Suppressor macrophage treated with lipopolysaccharide for 1 hour (primary cell): ENCODE measurements around the gene CRYBG2.
"Not testable (repeated sequence)": the region's sequence is repeated elsewhere in the genome, so short reads cannot be mapped to it uniquely, and the experiment has no call there.

Experiments used
- DNase-seq, 3 donors: peaks; one replicate each; pipeline ENCODE4 v3.0.0-alpha.2; 2020 to 2022

The CRYBG2 gene, protein sequence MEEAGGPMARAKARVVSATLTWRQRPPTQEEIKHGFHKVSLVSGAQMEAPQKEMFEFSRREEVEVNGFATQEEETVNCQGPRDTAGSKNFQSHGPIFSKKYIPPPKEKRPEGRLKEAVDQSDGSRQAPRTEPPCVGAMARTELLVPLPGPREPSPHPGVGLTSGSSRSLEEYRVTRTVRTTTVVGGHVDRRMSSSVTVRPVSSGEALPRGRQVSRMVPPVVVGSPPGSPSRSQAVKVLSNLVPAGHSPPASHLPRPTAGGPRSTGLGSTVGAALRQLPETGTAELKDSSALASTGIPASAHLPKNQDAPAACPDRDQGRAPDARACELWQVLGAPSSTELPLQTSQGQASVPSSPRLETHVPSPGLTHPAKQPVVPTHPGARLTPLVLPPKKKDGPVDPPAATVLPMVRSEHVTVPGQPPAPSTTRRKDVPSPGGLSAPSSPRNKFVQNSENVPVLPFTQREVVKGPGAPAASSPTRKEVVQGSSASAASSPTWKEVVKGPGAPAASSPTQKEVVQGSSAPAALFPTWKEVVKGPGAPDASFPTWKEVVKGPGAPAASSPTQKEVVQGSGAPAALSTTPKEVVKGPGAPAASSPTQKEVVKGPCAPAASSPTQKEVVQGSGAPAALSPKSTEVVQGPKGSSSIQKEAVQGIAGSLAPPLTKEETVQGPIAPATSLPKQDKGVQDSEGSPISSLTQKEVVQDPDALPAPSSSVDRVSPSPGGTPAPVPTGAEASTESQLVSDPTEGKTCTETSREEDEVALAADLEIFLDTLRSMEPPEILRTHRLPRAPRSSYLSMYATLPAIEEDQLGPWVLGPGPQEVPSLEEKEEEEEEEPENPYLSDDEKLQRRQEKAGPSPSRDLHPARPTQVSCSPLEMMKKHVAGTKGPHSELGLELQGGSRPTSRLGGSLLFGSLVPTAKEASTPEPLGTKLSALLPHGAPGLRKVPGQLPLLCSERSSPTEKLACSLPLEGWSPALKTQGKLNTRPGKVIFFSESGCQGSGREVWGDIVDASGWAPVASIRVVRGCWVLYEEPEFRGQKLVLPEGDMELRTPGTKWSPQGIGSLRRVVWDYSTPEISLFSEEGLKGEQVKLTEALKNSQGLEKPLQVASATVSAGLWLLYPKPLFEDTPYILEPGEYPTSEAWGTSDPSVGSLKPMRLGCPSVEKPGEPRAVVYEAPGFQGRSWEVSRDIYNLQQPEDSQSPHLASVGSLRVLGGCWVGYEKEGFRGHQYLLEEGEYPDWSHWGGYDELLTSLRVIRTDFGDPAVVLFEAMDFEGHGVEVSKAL (N-terminal part only)

DNA sequence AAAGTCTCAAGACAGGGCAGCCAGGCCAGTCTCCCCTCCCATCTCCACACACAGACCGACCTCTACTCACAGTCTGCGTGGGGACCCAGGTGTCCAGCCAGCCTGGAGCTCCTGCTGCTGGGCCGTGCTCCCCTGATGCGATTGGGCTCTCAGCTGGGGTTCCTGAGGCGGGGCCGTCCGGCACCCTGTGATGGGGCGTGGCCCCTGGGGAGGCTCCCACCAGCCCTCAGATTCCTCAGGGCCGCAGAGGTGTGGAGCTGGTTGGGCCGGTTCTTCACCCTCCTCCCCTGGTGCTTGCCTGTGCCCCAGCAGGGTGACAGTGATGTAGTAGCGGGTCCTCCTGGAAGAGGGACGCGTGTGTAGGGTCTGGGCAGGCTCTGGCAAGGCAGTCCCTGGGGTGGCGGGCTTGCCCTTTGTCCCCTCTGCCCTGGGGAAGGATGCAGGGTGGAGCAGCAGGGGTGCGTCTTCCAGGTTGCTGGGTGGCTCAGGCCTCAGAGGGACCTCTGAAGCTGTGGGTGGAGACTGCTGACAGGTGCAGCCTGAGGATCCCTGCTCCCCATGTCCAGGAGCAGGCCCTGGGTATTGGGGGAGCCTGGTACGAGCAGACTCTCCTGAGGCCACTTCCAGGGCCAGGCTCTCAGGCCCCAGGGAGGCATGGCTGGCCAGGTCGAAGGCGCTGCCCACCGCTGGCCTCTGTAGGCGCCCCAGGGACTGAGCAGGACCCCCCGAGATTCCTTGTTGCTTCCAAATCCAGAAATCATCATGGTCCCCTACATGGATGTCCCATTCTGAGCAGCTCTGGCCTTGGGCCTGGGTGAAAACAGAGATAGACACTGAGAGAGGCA, at the start of gene CRYBG2:
CRYBG2 (minus strand) TSS at position 155 of the 845 bp plus-strand sequence. CDS start 7,473 bp downstream, outside the sequence.
- no peak for DNase-seq

GRCh38 chr1:26403656-26404055, 49.7 kb upstream of the CRYBG2 start:
- no peak for DNase-seq

- no peak for DNase-seq
Measured at GRCh38 chr1:26401891-26402290, 48.0 kb upstream of the CRYBG2 start.

- no peak for DNase-seq
Measured at GRCh38 chr1:26399034-26399433, 45.1 kb upstream of the CRYBG2 start.

DNA sequence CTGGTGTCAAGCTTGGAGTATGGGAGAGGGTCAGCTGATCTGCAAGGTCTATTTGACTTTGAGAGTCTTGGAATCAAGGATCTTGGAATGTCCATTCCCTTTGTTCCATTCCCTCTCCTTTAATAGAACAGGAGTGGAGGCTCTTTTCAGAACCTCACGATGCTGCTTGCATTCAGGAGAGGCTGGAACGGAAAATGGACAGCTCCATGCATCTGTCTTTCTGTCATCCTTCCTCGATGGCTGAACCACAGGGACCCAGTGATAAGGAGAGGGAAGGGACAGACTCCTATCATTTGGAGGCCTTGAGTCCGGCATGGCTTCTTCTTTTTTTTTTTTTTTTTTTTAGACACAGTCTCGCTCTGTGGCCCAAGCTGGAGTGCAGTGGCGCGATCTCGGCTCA, 41.8 kb upstream of the CRYBG2 start:
- no peak for DNase-seq

GRCh38 chr1:26391450-26391849, 37.5 kb upstream of the CRYBG2 start:
- DNase-seq: peak; percentile 64 to 73 (median 70)

GRCh38 chr1:26389604-26390247, 35.8 kb upstream of the CRYBG2 start:
- no peak for DNase-seq

- no peak for DNase-seq
Measured at GRCh38 chr1:26388791-26389445, 35.0 kb upstream of the CRYBG2 start.

GRCh38 chr1:26387447-26387846, 33.5 kb upstream of the CRYBG2 start:
- no peak for DNase-seq

DNA sequence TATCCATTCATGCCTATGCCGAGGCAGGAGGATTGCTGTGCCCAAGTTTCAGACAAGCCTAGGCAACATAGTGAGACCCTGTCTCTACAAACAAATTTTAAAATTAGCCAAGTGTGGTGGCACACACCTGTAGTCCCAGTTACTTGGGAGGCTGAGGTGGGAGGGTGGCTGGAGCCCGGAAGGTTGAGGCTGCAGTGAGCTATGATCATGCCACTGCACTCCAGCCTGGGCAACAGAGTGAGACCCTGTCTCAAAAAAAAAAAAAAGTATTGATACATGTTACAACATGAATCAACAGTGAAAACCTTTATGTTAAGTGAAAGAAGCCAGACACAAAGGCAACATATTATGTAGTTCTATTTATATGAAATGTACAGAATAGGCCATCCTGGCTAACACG, 31.1 kb upstream of the CRYBG2 start:
- not testable (repeated sequence) for DNase-seq

GRCh38 chr1:26384076-26384475, 30.1 kb upstream of the CRYBG2 start:
- DNase-seq: no peak

DNA sequence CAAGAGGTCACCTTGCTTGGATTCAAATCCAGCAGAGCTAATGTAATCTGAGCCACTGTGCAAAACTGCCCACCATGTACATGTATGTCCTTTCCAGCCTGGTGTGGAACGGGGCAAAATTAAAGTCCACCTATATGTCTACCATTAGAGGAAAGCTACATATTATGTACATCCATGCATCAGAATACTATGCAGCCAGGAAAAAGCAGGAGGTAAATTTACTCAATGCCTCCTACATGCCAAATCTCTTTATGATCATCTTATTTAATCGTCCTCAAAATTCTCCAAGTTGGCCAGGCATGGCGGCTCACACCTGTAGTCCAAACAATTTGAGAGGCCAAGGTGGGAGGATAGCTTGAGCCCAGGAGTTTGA, 24.9 kb upstream of the CRYBG2 start:
- no peak for DNase-seq

DNA sequence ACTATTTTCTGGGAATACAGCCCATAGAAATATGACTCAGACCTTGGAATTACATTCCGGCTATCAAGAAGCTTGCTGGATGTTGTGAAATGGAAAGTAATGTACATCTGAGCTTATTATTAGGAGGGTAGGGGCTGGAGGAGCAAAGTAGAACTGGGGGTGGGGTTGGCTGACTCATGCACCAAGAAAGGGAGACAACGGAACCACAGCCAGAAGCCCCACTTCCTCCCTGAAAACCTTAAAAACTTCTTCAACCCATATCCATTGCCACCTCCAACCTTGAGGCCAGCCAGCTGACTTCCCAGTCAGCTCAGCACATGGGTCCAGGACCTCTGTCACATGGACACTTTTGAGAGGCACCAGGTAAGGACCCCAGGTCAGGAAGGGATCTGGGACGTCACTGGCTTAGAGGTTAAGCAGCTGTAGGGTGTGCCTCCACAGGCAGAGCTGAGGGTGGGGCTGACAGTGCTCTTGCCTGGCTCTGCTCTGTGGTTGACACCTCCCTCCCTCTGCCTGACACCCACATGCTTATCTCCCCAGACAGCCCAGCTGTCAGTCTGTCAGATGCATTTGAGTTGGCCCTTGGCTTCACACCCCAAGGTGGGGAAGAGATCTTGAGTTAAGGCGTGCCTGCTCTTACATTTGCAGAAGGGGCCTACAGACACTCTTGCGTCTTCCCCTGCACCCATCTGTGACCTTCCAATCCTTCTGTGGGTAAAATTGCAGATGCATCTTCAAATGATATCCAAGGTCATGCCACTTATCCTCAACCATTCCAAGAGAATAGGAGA, 24.4 kb upstream of the CRYBG2 start:
- peak; percentile 62 to 67 (median 64) for DNase-seq

DNA sequence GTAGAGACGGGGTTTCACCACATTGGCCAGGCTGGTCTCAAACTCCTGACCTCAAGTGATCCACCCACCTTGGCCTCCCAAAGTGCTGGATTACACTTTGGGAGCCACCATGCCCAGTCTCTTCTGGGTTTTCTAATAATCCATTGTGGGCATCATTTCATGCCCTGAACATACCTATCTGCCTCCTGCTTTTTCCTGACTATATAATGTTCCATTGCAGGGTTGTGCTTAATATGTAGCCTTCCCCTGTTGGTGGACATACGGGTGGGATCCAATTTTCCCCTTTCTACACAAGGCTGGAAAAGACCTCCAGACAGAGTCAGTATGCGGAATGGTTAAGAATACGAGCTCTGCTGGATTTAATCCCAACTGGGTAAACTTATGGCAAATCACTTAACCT, 22.1 kb upstream of the CRYBG2 start:
- no peak for DNase-seq

DNA sequence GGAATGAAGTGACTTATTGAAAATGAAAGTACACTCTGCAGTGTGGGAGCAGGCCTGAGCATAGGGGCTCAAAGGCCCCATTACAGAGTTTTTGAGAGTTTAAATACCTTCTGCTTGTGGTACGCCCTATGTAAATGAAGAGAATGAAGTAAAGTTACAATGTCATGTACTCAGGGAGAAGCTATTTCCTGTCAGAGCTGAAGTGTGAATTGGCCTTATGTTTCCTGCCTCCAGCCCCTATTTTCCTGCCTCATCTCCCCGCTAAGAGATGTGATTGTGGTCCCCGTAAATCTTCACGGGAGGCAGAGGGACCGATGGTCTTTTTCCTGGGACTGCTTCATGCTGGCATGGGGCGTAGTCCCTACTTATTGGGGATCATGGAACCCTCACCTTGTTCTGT, 21.2 kb upstream of the CRYBG2 start:
- DNase-seq: no peak

- DNase-seq: peak in 2 of 3 donors; percentile 19 to 21
Measured at GRCh38 chr1:26374361-26374760, 20.4 kb upstream of the CRYBG2 start.

DNA sequence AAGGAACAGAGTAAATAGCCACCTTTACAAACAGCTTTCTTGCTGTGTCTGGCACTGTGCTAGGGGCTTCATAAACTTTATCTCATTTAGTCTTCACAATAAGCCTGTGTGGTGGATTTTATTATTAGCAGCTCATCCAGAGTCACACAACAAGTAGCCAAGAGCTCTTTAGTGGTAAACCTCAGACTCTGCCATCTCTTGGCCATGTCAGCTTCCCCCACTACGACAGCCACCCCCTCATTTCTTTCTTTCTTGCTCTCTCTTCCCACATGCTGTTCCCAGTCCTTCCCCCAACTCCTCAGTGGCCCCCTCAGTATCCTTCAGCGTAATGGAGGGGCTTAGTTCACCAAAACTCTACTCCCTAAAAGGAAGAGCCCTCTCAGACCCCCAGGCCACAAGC, 19.9 kb upstream of the CRYBG2 start:
- no peak for DNase-seq

GRCh38 chr1:26373281-26373680, 19.4 kb upstream of the CRYBG2 start:
- DNase-seq: no peak

DNA sequence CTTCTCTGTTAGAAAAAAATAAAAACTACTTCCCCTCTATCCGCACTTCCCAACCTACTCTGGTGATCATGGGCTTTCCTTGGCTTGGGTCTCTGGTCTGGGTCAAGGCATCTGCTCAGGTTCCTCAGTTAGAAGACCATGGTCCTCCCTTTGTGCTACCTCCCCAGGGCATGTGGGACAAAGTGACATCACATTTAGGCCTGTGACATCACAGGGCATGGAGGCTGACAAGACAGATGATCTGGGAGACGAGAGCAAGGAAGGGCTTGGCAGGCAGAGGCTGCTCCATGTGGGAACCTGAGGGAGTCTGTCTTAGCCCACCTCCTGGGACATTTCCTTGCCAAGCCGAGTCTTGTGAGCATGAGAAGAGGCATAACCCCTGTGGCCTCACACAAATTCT, 18.7 kb upstream of the CRYBG2 start, which contains the start of gene ZNF683:
ZNF683 (minus strand) TSS at position 140 of the 400 bp plus-strand sequence. CDS start 4,179 bp downstream, outside the sequence.
- peak in 1 of 3 donors; percentile 10 for DNase-seq

DNA sequence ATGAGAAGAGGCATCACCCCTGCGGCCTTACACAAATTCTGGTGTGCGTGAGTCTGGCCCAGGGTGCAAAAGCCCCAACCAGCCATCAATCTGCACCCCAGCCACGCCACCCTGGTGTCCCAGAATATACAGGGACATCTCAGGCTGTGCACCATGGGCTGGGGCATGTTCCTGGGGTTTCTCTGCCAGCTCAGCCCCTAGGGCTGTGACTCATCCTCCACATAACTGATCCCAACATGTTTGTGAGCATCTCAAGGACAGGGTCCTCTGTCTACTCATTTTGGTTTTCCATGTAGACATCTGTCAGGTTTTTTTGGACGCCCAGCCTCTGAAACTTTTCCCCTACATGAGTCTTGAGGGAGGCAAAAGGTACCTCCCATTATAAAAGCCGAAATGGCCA, 18.1 kb upstream of the CRYBG2 start:
- DNase-seq: peak; percentile 36 to 56 (median 49)
